CD4-positive, alpha-beta T cell treated with Interleukin-4 for 4 hours (primary cell): Measurements from ENCODE around the gene TANGO2.

Experiments
- DNase-seq: peaks from one replicate; pipeline ENCODE4 v3.0.0-alpha.2; 2020

Gene TANGO2, protein sequence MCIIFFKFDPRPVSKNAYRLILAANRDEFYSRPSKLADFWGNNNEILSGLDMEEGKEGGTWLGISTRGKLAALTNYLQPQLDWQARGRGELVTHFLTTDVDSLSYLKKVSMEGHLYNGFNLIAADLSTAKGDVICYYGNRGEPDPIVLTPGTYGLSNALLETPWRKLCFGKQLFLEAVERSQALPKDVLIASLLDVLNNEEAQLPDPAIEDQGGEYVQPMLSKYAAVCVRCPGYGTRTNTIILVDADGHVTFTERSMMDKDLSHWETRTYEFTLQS

DNA sequence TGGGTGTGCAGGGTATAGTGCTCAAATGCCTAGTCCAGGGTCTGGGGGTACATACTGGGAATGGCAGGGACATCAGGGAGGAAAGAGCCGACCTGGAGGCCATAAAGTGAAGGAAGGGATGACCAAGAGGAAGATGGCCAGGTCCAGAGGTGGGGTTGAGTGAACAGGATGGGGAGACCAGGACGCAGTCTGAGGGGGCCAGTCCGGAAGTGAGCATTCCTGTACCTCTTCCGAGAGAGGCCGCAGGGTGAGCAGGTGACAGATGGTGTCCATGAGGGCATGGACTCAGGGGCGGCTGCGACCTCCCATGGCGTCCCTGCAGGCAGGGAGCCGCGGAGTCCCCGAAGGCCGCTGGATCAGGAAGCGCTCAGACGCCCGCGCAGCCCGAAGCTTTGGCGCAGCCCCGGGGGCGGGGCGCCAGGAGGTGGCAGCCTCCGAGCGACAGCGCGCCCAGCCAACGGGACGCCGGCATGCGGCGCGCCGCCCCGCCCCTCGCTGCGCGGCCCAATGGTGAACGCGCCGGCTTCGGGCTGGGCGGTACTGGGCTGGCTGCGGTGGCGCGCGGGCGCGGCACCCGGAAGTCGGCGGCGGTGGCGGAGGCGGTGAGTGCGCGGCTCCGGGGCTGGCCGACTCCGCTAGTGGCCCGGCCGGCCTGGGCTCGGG lies at the start of gene TANGO2:
TSS of gene TANGO2 (plus strand) at position 578 of the 663 bp plus-strand sequence. CDS start 15,689 bp downstream, outside the sequence.
- peak; percentile 92 for DNase-seq

DNA sequence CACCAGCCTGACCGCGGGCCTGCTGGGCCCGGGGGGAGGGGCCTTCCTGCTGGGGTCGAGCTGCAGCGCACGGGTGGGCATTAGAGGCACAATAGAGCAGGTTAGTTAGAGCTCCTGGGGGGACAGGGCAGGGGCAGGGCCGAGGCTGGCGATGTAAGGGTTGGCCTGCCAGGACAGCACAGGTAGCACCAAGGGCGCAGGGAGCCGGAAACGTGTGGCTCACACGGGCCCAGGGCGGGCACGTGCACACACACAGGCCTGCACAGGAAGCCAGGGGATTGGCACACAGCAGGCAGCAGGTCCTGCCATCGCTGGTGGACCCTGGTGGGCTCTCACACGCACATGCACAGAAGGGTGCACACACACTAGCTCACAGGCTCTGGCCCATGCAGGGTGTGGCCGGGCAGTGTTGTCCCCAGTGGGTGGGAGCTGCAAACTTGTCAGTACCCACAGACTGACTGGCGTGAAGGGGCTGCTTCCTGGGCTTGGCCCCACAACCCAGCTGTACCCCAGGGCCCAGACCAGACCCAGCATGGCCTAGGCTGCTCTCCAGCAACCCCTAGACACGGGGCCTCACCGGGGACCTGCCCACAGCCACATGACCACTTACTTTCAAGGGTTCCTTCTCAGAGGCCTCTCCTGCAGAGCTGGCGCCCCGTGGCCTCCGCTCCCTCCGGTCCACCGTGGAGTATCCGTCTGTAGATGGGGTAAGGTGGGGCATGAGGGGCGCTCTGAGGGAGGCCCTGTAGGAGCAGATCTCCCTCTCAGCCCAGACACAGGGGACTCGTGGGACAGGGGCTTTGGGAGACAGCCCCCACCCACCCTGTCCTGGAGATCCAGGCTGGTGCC lies 49.4 kb upstream of the TANGO2 start:
- no peak for DNase-seq

DNA sequence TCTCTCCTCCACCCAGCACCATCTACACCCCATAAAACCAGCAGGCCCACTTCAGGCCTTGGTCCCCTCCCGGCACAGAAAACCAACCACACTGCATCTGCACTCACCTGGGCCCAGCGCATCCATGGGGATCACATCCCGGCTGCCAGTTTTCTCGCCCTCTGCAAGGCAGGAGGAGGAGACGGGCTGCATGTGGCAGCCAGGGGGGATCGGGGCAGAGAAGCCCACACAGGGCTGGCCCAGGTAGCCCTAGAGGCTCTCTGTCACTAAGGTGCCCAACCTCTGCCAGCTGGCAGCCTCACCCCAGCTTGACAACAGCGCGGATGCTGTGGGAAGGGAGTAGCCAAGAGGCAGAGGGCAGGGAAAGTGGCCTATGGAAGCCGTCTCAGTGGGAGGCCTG lies 48.7 kb upstream of the TANGO2 start:
- DNase-seq, result no peak

DNA sequence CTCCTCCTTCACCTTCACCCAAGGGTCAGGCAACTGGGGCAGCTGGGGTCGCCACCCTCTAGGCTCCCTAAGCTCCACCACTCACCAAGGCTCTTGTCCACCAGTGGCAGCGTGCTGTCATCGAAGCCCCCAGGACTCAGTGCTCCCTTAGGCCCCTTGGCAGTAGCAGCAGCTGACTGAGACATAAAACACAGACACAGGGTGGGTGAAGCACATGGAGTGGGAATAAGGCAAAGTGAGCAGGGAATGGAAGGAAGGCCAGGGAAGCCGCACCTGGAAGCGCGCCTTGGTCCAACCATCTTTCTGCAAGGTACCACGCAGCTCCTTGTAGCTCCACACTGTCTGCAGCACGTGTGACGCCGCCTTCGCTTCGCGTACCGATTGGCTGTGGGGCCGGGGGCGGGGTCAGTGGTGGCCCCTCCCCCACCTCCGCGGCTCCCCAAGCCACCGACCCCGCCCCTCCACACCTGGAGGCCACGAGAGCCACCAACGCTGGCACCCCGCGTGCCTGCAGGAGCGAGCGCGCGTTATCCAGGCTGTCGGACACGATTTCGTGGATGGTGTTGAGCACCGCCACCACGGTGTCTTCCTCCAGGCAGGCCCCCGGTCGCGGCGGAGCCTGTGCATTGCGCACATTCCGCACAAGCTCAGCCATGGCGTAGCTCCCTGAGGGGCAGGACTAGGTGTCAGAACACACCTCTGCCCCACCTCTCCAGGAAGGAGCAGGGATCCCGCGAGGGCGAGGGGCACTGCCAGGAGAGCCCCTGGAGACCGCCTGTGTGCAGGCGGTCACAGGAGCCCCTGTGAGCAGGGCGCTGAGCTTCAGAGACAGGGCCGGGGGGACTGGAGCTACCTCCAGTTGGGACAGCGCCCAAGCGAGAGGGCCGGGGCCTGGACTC lies 48.0 kb upstream of the TANGO2 start:
- no peak for DNase-seq

DNA sequence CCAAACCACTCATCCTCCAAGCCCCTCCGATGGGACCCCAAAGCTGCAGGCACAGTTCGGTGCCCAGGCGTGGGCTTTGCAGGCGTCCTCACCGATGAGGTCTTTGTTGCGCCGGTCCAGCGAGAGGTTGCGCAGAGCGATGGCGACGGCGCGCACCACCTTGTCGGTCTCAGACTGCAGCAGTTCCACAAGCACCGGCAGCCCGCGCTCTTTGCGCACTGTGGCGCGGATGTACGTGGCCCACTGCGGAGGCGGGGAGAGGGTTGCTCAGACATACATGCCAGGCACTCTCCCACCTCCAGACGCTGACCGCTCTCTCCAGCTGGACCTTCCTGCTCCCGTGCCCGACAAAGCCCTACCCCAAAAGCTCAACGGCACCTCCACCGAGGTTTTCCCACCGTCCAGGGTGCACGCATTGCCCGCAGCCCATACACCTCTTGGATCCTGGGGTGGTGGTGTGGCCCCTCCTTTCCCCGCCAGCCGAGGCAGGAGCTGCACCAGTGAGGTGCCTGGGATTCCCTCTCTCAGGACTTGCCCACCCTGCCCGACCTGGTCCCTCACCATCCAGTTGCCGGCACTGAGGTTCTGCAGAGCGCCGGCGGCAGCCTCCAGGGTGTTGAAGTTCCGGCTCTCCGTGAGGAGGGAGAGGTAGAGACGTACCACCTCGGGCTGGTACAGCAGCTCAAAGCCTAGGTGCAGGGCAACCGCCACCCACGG lies 47.2 kb upstream of the TANGO2 start:
- no peak for DNase-seq

DNA sequence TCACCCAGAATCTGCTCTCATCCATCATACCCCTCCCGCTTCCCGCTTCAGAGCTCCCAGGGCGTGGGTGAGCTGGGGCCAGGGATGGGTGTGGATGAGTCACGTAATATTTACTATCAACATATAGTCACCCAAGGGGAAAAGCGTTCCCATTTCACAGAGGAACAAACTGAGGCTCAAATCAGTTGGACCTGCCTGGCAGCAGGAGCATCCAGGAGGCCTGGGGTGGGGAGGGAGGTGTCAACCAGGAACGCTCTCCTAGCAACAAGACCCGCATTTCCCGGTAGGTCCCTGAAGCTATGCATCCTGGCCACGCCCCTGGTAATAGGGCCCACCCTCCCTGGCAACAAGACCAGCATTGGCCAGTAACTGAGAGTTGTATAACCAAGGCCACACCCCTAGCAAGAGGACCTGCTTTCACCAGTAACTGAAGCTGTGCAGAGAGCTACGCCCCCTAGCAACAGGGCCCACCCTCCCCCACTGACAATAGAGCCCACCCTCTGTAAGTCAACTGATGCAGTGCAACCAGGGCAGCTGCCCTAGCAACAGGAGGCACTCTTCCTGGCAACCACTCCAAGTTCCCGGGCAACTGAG lies 46.5 kb upstream of the TANGO2 start:
- peak; percentile 14 for DNase-seq

DNA sequence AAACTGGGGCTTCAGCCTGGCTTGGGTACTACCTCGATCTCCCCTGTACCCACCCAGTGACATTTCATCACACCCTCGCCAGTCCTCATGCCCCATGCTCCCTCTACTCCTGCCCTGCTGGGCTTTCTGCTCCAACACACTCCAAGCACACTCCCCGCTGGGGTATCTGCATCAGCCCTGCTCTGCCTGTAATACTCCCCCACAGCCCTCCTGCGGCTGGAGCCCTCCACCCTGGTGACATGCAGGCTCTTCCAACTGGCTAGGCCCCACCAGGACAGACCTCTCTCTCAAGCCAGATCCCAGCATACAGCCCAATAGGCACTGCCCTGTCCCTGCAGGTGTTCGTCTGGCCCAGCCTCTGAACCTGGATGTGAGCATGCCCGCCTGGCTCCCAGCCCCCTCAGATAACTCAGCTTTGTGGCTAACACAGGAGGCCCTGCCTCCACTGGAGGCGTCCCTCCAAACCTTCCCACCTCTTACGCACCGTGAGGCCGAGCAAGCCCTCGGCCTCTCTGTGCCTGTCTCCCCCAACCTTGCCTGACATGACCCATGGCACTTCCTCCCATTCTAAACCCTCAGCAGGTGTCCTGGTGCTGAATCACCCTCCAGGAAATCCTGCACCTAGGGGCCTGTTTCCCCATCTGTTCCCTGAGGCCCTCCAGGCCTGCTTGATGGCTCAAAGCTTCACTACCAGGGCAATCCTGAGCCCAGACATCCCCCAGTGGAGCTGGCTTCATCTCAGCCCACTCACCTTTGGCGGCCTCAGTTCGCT lies 45.8 kb upstream of the TANGO2 start:
- DNase-seq, result no peak

DNA sequence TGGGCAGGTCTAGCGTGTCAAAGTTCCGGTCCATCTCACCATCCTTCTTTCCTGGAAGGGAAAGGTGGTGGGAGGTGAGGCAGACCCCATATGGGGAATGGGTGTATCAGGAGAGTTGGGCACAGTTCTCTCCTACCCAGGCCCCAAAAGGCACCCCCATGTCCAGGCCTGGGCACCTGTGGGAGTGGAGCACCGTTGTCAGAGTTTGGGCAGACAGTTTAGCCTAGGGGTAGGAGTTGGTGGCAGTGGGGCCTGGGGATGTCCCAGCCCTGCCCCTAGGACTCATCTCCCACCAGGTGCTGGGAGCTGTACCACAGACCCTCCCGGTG lies 45.2 kb upstream of the TANGO2 start:
- DNase-seq, result no peak

DNA sequence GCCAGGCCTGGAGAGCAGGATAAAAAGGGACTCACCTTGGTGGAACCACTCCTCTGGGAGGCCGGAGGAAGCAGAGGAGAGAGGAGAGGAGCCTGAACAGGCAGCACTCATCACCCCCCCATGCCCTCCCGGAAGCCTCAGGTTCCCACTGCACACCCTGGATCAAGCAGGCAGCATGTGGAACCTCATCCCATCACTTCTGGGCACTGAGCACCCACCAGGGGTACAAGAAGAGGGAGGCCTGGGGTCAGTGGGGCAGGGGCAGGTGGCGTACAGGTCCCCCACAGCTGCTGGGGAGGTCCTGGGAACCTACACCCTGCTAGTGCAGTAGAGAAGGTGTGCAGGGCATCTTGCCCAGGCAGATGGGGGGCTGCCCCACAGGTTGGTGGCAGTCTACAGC lies 44.2 kb upstream of the TANGO2 start:
- no peak for DNase-seq

DNA sequence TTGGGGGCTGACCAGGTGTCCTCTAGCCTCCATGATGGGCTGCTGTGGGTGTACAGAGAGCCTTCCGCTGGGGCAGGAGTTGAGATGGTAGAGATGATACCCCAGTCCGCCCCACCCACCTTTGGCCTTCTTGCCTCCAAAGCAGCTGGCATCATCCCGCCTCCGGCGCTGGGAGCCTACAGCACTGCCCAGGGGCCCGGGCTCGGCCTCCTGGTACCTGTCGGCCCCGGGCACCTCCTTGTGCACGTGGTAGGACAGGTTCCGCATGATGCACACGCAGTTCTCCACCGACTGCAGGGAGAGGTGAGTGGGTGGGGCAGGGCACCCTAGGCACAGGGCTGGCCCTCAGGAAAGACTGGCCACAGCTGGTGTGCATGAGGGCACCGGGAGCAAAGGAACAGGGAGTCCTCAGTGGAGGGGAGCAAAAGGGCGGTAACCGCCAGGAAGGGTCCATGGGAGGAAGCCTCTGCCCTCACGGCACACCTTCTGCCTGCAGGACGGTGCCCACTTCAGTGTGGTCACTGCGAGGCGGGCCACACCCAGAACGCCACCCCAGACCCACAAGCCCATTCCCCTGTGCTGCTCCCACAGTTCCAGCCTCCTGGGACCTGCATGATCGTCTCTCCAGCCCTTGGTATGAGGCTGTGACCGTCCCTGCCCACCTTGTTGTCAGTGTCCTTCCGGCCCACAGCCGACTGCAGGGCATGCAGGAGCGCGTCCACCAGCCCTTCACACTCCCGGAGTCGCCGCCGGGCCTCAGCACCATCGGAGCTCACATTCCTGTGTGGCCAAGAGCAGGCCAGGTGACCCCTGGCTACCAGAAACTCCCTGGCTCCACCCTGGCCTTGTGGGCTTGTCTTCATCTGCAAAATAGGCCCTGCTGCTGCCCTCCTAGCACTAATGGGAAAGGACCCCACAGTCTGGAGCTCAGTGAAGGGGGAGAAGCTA lies 43.3 kb upstream of the TANGO2 start:
- DNase-seq, result no peak

DNA sequence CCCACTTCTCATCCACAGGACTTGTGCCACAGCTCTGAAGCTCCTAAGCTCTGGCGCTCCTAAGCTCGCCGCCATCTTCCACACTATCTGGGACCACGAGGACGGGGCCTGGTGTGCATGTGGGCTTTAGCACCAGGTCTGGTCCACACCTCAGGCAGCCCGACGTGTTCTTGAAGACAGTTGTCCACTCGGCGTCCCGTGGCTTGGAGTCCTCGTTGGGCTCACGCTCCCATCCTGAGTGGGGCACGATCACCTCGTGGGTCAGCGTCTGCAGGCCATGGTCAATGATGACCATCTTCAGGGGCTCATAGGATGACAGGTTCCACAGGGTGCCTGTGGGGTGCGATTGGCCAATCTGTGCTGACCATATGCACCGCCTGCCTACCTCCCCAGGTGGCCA lies 42.2 kb upstream of the TANGO2 start:
- no peak for DNase-seq

DNA sequence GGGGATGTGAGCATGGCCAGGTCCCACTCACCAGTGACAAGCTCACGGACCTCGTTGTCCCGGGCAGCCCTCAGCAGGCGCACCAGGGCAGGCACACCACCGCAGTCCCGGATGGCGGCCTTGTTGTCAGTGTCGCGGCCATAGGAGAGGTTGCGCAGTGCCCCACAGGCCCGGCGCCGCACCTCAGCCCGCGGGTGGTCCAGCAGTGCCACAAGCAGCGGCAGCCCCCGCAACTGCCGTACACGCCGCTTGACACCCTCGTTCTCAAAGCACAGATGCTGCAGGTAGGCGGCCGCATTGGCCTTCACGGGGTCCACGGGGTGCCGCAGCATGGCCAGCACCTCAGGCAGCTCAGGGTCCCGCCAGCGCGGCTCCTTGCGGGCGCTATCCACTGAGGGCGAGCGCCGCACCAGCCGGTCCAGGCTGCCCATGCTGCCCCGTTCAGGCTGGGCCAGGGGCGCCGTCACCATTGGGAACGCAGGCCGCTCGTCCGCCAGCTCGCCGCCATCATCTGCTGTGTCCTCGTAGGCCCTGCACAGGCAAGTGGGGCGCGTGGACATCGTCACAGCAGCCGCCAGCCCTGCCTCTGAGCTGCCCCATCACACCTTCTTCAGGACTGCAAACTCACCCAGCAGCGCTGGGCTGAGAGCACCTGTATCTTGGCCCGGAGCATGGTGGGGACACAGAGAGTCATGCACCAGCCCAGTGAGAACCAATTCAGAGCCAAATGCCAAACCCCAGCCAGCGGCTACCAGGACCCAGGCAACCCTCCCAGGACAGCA lies 41.0 kb upstream of the TANGO2 start:
- no peak for DNase-seq

DNA sequence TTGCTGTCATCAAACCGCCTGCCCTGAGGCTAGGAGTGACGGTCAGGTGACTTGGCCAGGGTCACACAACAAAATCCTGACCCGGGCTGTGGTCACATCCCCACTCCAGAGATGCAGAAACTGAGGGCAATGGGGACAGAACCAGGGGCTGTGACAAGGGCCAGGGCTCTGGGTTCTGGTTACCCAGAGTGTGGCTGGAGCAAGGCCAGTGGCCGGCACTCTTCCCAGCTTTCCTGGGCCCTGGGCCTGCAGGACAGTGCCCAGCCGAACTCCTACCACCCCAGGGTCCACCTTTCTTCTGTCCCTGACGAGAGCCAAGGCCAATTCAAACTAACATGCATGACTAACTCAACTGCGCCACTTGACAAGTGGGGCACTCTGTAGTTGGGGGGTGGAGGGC lies 40.1 kb upstream of the TANGO2 start:
- DNase-seq, result no peak

DNA sequence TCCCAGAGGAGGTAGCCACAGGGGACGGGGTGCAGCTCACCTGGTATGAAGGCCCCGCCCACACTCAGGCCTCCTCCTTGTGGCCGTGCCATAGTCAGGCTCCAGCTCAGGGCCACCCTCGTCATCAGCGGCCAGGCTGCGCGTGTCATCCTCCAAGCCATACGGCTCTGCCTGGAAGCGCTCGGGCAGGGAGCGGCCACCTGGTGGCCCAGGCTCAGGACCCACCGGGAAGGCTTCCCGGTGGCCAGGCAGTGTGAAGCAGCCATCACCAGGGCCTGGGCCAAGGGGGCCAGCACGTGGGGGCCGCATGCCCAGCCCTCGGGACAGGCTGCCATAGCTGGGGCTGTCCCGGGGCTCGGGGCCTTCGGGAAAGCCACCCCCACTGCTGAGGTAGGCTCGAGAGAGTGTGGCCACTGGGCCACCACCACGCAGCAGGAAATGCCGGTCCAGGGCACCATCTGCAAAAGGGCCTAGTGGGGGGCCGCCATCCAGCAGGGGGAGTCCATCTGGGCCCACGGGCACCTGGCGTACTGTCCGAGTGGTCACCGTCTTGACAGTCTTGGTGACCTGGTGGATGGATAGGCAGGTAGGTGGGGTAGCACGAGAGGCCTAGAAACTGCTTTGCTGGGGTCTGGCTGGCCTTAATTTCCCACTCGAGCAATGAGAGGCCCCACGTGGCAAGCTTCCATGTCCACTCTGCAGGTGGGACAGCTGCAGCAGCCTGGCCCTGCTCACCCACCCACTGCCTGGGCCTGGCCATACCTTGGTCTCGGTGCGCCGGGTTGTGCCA lies 39.5 kb upstream of the TANGO2 start:
- DNase-seq, result no peak

DNA sequence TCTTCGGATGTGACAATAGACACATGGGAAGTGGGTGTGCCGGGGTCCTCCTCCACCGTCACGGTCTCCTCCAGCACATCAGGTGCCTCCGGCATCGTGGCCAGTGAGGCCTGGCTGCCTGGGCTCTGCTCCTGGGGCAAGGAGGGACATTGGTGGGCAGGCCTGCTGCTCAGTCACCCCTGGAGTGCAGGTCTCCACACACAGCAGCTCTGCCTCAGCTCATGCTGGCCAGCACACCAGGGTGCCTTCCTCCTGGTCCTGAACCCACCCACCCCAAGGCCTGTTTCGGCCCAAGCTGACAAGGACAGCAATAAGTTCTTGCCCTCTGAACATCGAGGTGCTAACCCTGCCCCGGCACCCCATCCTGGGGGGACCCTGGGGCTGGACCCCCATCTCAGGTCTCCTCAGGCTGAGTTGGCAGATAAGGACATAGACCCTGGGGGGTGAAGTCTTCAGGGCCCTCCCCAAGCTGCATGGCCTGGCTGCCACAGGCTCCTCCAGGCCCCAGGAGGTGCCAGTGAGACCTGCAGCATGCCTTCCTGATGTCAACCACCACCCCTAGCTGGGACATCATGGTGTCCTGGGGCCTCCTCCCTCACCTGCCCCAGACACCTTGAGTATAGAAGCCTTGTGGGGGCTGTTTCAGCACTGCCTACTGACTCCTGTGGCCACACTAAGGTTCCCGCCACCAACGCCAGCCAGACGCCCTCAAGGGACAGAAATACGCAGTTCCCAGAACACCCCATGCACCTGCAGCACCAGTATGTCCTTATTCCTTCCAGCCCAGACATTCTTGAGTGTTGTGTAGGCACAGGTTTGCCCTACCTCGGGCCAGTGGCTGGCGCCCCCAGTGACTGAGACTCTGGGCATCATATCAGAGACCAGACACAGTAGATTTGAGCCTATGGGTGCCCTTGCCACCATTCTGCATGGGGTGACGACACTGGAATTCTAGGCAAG lies 38.7 kb upstream of the TANGO2 start:
- DNase-seq, result no peak

DNA sequence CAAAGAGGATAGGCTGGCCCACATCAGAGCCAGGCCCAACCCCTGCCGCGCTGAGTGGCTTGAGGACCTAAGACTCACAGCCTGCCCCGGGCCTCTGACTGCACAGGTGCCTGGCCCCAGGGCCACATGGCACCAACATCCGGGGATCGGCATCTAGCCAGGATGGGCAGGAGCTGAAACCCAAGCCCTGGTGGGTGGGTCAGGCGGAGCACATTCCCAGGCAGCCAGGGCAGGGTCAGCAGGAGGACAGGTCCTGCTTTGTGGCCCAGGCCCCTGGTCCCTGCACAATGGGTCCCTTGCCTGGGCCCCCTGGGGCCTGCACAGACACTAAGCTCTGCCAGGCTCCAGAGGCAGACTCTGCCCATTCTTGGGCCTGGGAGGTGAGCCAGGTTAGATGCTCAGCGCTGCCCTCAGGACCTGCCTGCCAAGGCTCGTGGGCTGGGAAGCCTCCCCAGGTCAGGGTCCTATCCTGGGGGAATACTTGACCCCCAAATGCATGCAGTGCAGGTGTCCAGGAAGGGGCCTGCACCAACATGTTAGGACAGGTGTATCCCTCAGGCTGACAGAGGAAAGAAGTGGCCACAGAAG lies 37.8 kb upstream of the TANGO2 start:
- DNase-seq, result no peak

DNA sequence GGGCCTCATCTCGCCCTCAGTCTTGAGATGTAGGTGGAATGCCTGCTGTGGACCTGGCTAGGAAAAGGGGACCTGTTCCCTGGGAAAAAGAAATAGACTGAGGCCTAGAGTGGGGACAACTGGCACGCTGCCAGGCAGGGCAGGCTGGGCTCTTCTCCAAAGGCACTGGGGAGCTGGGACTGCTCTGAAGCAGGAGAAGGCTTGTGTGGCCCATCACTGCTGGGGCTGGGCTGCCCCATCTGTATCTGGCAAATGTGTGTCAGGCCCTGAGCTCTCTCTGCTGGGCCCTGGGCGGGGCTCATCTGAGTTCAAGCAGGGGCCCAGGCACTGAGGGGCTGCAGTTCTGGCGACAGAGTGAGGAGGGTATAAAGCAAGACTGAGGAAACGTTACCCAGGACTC lies 37.2 kb upstream of the TANGO2 start:
- no peak for DNase-seq
